GM12864 (cell line): ENCODE measurements around the gene NEURL1B.

ENCODE experiments used
- DNase-seq: peaks from one replicate; pipeline ENCODE4 v3.0.0-alpha.2; 2011; ENCODE audit warnings: low read depth
- H3K4me3 ChIP-seq: 2 replicates; pipeline ENCODE4 v1.5.1; 2011; ENCODE audit warnings: mild to moderate bottlenecking, low read depth, low read length, control low read depth
- CTCF ChIP-seq: IDR thresholded peaks from 2 replicates; pipeline ENCODE4 v1.5.1; 2011; ENCODE audit warnings: low read depth, mild to moderate bottlenecking, moderate library complexity, low read length, control low read depth, inconsistent platforms; ENCODE audit errors: missing control alignments

Gene NEURL1B

GRCh38 chr5:172610643-172611042 is 30.4 kb upstream of the NEURL1B start:
- TF ChIP-seq CTCF, result no peak
- DNase-seq, result no peak
- no peak overlapping the region for H3K4me3 ChIP-seq

GRCh38 chr5:172611913-172612312 is 29.1 kb upstream of the NEURL1B start:
- DNase-seq, result no peak
- no peak for TF ChIP-seq CTCF
- no peak overlapping the region for H3K4me3 ChIP-seq

GRCh38 chr5:172612771-172613170 is 28.3 kb upstream of the NEURL1B start:
- no peak for DNase-seq
- H3K4me3 ChIP-seq, result no peak overlapping the region
- TF ChIP-seq CTCF, result no peak

GRCh38 chr5:172616136-172616535 is 24.9 kb upstream of the NEURL1B start:
- H3K4me3 ChIP-seq, result no peak overlapping the region
- no peak for TF ChIP-seq CTCF
- no peak for DNase-seq

GRCh38 chr5:172616730-172617129 is 24.3 kb upstream of the NEURL1B start:
- no peak for TF ChIP-seq CTCF
- H3K4me3 ChIP-seq, result no peak overlapping the region
- DNase-seq, result no peak

GRCh38 chr5:172617817-172618216 is 23.2 kb upstream of the NEURL1B start:
- no peak for TF ChIP-seq CTCF
- no peak for DNase-seq
- H3K4me3 ChIP-seq, result no peak overlapping the region

- DNase-seq, result no peak
- TF ChIP-seq CTCF, result no peak
Measured at GRCh38 chr5:172618574-172619365, 22.3 kb upstream of the NEURL1B start.

More at GRCh38 chr5:172618574-172619365, 22.3 kb upstream of the NEURL1B start:
- H3K4me3 ChIP-seq, result no peak overlapping the region
